ENCODE results near the gene RAX2. TPM values are rescaled to one million over a fixed set of nuclear protein-coding genes. Genes with fewer than 3 reads are reported as not detected.

RAX2 gene
- total and polyA plus RNA-seq, 2 of the 8 experiments (the other 6 are each of a cell fraction or from before 2014, with no cell fraction given), result 0.08 TPM; not detected in 1

- ChIA-PET POLR2A (ENCODE audit: partially characterized antibody) (interaction anchor here (1.4 kb wide), 1 partner anchor 19 kb away, joined by 4 read pairs; the partner anchor contains the start of genes APBA3 and MRPL54), CTCF (ENCODE audit: partially characterized antibody) (interaction anchor here (0.9 to 1.1 kb wide), 2 partner anchors 9 to 45 kb away, joined by 3 read pairs; no protein-coding TSS in a partner anchor)
- WGBS, 2 experiments (ENCODE audit: extremely low coverage in 1 of 2, insufficient coverage in 1 of 2, insufficient read length in 1 of 2, insufficient replicate concordance in 2 of 2, low coverage in 1 of 2, low lambda C conversion rate in 2 of 2, missing lambda C conversion rate in 1 of 2), result 89% methylated on average over 2 of the region's 2 CpGs; no CpG with 5 or more reads in 1 of the 2 experiments
- FAIRE-seq, result no peak
- Histone ChIP-seq H4K8ac (ENCODE audit: extremely low read depth, insufficient read depth, low read length) (no peak overlapping the region), H2BK12ac (ENCODE audit: low read depth, low read length) (no peak overlapping the region), H3K4me2 (ENCODE audit: insufficient read depth in 1 of 2, low read depth in 2 of 2, low read length in 2 of 2) (no peak overlapping the region), H2BK5ac (ENCODE audit: low read depth, low read length) (no peak overlapping the region), H3K18ac (ENCODE audit: extremely low read depth, low read length) (no peak overlapping the region), H3K9me3 (ENCODE audit: insufficient read depth in 2 of 2, low read depth in 1 of 2, low read length in 1 of 2) (peaks cover 17 to 22% of the 10 kb centered on the region in 2 experiments), H3K79me1 (ENCODE audit: low read depth, low read length) (no peaks in the 10 kb centered on the region), H3K56ac (replicated peaks; ENCODE audit: insufficient read length, low read depth, low read length) (no peak overlapping the region), H2BK120ac (replicated peaks; ENCODE audit: low read depth, low read length) (no peak overlapping the region), H3K36me3 (ENCODE audit: control insufficient read depth in 2 of 4, insufficient read depth in 4 of 4, low read length in 3 of 4) (peaks cover 0 to 14% (median 3%) of the 10 kb centered on the region in 4 experiments; a peak in 2 of 8 replicates), H3K79me2 (ENCODE audit: control insufficient read depth in 1 of 2, insufficient read depth in 2 of 2, low read length in 2 of 2) (no peaks in the 10 kb centered on the region), H3K27me3 (replicated peaks in 1 of 4; ENCODE audit: control insufficient read depth in 3 of 4, extremely low read depth in 1 of 4, insufficient read depth in 3 of 4, low read length in 3 of 4) (peaks cover 0 to 17% (median 7%) of the 10 kb centered on the region in 4 experiments; a peak in 6 of 7 replicates), H3K23me2 (ENCODE audit: low read depth, low read length) (peaks cover 10% of the 10 kb centered on the region; the same call in 1 of the 2 replicates), H3K27ac (ENCODE audit: low read depth, low read length) (no peak overlapping the region), H3K14ac (ENCODE audit: insufficient read length) (no peak overlapping the region), H3K4me3 (ENCODE audit: extremely low read depth in 1 of 4, insufficient read depth in 2 of 4, low read depth in 3 of 4, low read length in 4 of 4) (no peak overlapping the region), H3K9ac (replicated peaks in 1 of 4; ENCODE audit: extremely low read depth in 1 of 4, low read depth in 3 of 4, low read length in 3 of 4) (no peak overlapping the region), H3K4me1 (replicated peaks in 1 of 4; ENCODE audit: control insufficient read depth in 3 of 4, insufficient read depth in 4 of 4, low read length in 3 of 4) (peaks cover 0 to 9% (median 1%) of the 10 kb centered on the region in 4 experiments; a peak in 3 of 7 replicates), H4K91ac (replicated peaks; ENCODE audit: insufficient read length, low read length) (no peak overlapping the region), H4K20me1 (replicated peaks in 1 of 2; ENCODE audit: control insufficient read depth in 1 of 2, insufficient read depth in 2 of 2, low read length in 2 of 2) (peaks cover 0 to under 1% of the 10 kb centered on the region in 2 experiments), H2BK20ac (ENCODE audit: low read length) (no peak overlapping the region), H2AK5ac (ENCODE audit: low read depth, low read length) (no peak overlapping the region), H2AFZ (ENCODE audit: low read length) (no peak overlapping the region), H2BK15ac (ENCODE audit: low read length) (no peak overlapping the region), H3K23ac (ENCODE audit: insufficient read length) (no peak overlapping the region), H3K4ac (replicated peaks; ENCODE audit: insufficient read length, low read depth, low read length) (no peak overlapping the region), H4K5ac (ENCODE audit: insufficient read length, low read depth, low read length) (no peak overlapping the region)
- no peak for DNase-seq (ENCODE audit: low read depth in 1 of 2, low spot score in 2 of 2)
- TF ChIP-seq ZNF274 (IDR thresholded peaks at IDR 0.05; ENCODE audit: borderline replicate concordance, extremely low read depth, low read length) (no peak), EZH2 (IDR thresholded peaks at IDR 0.05; ENCODE audit: low read depth, low read length, severe bottlenecking) (no peak), KDM4A (IDR thresholded peaks at IDR 0.05; ENCODE audit: low read depth, low read length, severe bottlenecking) (no peak), CHD1 (IDR thresholded peaks at IDR 0.05; ENCODE audit: low read depth, low read length) (no peak), SP4 (IDR thresholded peaks at IDR 0.05; ENCODE audit: low read length) (no peak), HDAC2 (IDR thresholded peaks at IDR 0.05; ENCODE audit: borderline replicate concordance in 1 of 2, low read depth in 2 of 2, low read length in 2 of 2) (no peak), BCL11A (IDR thresholded peaks at IDR 0.05; ENCODE audit: low read depth in 2 of 2, low read length in 2 of 2) (no peak), TBP (IDR thresholded peaks at IDR 0.05; ENCODE audit: low read depth, low read length) (no peak), KDM5A (IDR thresholded peaks at IDR 0.05; ENCODE audit: low read length) (no peak), CREB1 (IDR thresholded peaks at IDR 0.05) (no peak), USF2 (IDR thresholded peaks at IDR 0.05; ENCODE audit: low read length) (no peak), CTBP2 (IDR thresholded peaks at IDR 0.05; ENCODE audit: borderline replicate concordance, insufficient read depth, insufficient read length, low read length) (no peak), MAFK (IDR thresholded peaks at IDR 0.05; ENCODE audit: low read depth, low read length) (no peak)
Measured at GRCh38 chr19:3781603-3782002, 9.6 kb upstream of the RAX2 start.
